Stimulated activated naive CD8-positive, alpha-beta T cell treated with anti-CD3 and anti-CD28 coated beads, Interleukin-15, amount 100 ng/mL, for 72 hours (primary cell): ENCODE measurements around the gene FAF1.
A peak's percentile ranks its signal among the peaks of the same experiment; 100 is the strongest.
"Not testable (repeated sequence)": the region's sequence is repeated elsewhere in the genome, so short reads cannot be mapped to it uniquely, and the experiment has no call there.

Experiments used
- ATAC-seq: fragments of 150-1000 bp; cut with Tn5 transposase; 2 replicates; pipeline ENCODE4 v1.10.0; 2021; ENCODE audit warnings: mild to moderate bottlenecking, moderate library complexity
- DNase-seq, 2 donors: peaks; one replicate each; pipeline ENCODE4 v3.0.0; 2021 to 2022
- H3K27ac Mint-ChIP-seq, 2 donors: one replicate each; pipeline ENCODE4 v1.8.0; 2022; ENCODE audit warnings: mild to moderate bottlenecking in 2 of 2, mixed read lengths in 2 of 2, moderate library complexity in 2 of 2
- H3K27me3 Mint-ChIP-seq: one replicate; pipeline ENCODE4 v1.8.0; 2022; ENCODE audit warnings: mixed read lengths
- H3K4me1 Mint-ChIP-seq: one replicate; pipeline ENCODE4 v1.8.0; 2022; ENCODE audit warnings: mild to moderate bottlenecking, mixed read lengths
- H3K4me3 Mint-ChIP-seq, 2 donors: one replicate each; pipeline ENCODE4 v1.8.0; 2022; ENCODE audit warnings: mild to moderate bottlenecking in 2 of 2, mixed read lengths in 2 of 2, moderate library complexity in 1 of 2
- H3K9me3 Mint-ChIP-seq, 2 donors: one replicate each; pipeline ENCODE4 v1.8.0; 2022; ENCODE audit warnings: mixed read lengths in 2 of 2

FAF1 gene

DNA sequence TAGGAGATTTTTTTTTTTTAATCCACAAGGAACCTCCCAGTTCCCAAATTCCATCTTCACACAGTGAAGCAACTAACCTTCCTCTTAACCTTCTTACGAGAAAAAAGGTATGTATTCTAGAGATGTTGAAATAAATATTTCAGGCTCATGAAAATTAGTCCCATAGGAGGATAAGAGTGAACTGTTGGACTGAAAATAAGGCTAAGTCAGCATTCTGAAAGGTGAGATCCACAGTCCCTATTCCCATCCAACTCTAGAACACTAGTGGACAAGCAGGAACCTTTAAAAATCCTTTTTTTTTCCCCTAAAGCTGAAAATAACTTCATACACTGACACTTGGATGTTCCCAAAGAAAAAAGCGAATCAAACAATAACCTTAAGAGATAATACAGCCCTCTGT, 44.4 kb downstream of the FAF1 start:
- ATAC-seq (no peak), DNase-seq (no peak)
- Mint-ChIP-seq H3K27me3 (no peaks in the 10 kb centered on the region), H3K4me1 (peaks cover 12% of the 10 kb centered on the region), H3K4me3 (no peak overlapping the region), H3K9me3 (no peaks in the 10 kb centered on the region), H3K27ac (no peak overlapping the region)

DNA sequence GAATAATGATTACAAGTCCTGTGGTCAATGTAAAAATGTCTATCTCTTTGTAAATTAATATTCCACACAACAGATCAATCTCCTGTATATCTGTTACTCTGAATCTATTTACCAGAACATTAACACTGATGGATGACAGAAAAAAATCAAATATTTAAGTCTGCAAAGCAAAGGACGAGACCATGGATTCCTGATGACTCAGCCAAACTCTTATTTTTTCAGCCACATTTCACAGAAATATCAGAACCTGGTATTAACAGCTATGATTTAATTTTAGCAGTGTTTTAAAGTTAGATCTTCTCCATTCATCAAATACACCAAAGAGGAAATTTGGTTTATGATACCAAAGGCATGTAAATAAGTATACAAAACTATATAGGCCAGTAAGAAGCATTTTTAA, 46.1 kb downstream of the FAF1 start:
- DNase-seq: no peak
- no peak overlapping the region for H3K27ac Mint-ChIP-seq

DNA sequence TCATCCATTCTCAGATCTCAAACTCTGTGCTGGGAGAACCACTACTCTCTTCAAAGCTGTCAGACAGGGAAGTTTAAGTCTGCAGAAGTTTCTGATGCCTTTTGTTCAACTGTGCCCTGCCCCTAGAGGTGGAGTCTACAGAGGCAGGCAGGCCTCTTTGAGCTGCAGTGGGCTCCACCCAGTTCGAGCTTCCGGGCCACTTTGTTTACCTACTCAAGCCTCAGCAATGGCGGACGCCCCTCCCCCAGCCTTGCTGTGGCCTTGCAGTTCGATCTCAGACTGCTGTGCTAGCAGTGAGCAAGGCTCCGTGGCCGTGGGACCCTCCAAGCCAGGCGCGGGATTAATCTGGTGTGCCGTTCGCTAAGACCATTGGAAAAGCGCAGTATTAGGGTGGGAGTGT, 49.7 kb downstream of the FAF1 start:
- peaks cover 5 to 33% of the 10 kb centered on the region in 2 donors for H3K9me3 Mint-ChIP-seq
- not testable (repeated sequence) for DNase-seq, H3K4me3 Mint-ChIP-seq, ATAC-seq, H3K27ac Mint-ChIP-seq, H3K27me3 Mint-ChIP-seq, H3K4me1 Mint-ChIP-seq

More for the DNA sequence above, 46.1 kb downstream of the FAF1 start:
- peaks cover 5 to 7% of the 10 kb centered on the region in 2 donors for H3K9me3 Mint-ChIP-seq
- no peak for ATAC-seq
- H3K27me3 Mint-ChIP-seq: no peaks in the 10 kb centered on the region
- no peak overlapping the region for H3K4me3 Mint-ChIP-seq
- peaks cover 12% of the 10 kb centered on the region for H3K4me1 Mint-ChIP-seq

DNA sequence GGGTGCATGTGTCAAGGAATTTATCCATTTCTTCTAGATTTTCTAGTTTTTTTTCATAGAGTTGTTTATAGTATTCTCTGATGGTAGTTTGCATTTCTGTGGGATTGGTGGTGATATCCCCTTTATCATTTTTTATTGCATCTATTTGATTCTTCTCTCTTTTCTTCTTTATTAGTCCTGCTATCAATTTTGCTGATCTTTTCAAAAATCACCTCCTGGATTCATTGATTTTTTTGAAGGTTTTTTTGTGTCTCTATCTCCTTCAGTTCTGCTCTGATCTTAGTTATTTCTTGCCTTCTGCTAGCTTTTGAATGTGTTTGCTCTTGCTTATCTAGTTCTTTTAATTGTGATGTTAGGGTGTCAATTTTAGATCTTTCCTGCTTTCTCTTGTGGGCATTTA, 52.5 kb downstream of the FAF1 start:
- not testable (repeated sequence) for ATAC-seq, H3K27me3 Mint-ChIP-seq, H3K27ac Mint-ChIP-seq, H3K4me1 Mint-ChIP-seq, H3K4me3 Mint-ChIP-seq, DNase-seq
- H3K9me3 Mint-ChIP-seq: peaks cover 5 to 33% of the 10 kb centered on the region in 2 donors

DNA sequence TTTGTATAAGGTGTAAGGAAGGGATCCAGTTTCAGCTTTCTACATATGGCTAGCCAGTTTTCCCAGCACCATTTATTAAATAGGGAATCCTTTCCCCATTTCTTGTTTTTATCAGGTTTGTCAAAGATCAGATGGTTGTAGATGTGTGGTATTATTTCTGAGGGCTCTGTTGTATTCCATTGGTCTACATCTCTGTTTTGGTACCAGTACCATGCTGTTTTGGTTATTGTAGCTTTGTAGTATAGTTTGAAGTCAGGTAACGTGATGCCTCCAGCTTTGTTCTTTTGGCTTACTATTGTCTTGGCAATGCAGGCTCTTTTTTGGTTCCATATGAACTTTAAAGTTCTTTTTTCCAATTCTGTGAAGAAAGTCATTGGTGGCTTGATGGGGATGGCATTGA, 54.0 kb downstream of the FAF1 start:
- H3K27me3 Mint-ChIP-seq, H3K4me1 Mint-ChIP-seq, ATAC-seq, H3K27ac Mint-ChIP-seq, DNase-seq, H3K4me3 Mint-ChIP-seq: not testable (repeated sequence)
- H3K9me3 Mint-ChIP-seq: peaks cover 5 to 33% of the 10 kb centered on the region in 2 donors

DNA sequence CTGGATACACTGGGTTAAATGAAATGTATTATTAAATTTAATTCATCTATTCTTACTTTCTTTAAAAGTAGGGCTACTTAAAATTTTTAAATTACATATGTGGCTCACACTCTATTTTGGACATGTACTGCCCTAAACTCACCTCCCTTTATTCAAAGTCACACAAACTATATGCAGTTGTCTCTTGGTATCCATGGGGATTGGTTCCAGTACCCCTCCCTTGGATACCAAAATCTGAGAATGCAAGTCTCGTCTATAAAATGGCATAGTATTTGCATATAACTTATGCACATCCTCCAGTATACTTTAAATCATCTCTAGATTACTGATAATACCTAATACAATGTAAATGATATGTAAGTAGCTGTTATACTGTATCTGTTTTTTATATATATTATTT, 57.6 kb downstream of the FAF1 start:
- Mint-ChIP-seq H3K4me3 (no peak overlapping the region), H3K27ac (no peak overlapping the region), H3K4me1 (no peaks in the 10 kb centered on the region), H3K9me3 (peaks cover 0 to 10% of the 10 kb centered on the region in 2 donors), H3K27me3 (no peaks in the 10 kb centered on the region)
- no peak for ATAC-seq
- DNase-seq: no peak

DNA sequence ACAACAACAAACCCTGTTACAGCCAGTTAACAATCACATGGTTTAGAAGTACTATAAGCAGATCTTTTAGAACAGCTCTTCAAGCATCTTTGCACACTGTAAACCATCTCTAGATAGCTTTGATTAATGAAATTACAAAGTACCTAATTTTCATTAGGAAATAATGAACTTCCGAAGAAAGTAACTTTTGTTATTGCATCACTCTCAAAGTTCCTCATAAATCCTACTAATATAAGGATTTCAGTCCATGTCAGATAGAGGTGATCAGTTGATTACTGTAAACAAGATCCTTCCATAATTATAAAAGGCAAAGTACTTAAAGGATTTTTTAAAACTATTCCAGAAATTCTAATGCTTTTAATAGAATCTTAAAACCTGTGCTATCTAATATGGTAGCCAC, 58.2 kb downstream of the FAF1 start:
- ATAC-seq: no peak

DNA sequence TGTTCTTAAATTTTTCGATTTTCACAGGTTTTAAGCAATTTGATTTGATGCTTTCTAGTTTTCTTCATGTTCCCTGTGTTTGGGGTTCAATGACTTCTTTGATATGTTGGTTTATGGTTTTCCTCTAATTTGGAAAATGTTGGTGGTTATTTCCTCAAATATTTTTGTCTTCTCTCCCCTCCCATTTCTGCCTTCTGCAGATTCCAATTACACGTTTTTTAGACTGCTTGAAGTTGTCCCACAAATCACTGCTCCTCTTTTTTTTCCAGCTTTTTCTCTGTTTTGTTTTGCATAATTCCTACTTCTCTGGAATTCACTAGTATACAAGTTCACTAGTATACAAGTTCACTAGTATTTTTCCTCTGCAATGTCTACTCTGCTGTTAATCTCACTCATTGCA, 61.3 kb downstream of the FAF1 start:
- DNase-seq (no peak), ATAC-seq (no peak)
- peaks cover 15% of the 10 kb centered on the region for H3K4me1 Mint-ChIP-seq
- no peak overlapping the region for H3K4me3 Mint-ChIP-seq
- no peaks in the 10 kb centered on the region for H3K27me3 Mint-ChIP-seq
- no peaks in the 10 kb centered on the region for H3K9me3 Mint-ChIP-seq
- H3K27ac Mint-ChIP-seq: no peak overlapping the region

More for the DNA sequence above, 58.2 kb downstream of the FAF1 start:
- Mint-ChIP-seq H3K27ac (no peak overlapping the region), H3K4me3 (no peak overlapping the region), H3K4me1 (no peaks in the 10 kb centered on the region), H3K27me3 (no peaks in the 10 kb centered on the region), H3K9me3 (peaks cover 0 to 6% of the 10 kb centered on the region in 2 donors)
- DNase-seq: no peak

DNA sequence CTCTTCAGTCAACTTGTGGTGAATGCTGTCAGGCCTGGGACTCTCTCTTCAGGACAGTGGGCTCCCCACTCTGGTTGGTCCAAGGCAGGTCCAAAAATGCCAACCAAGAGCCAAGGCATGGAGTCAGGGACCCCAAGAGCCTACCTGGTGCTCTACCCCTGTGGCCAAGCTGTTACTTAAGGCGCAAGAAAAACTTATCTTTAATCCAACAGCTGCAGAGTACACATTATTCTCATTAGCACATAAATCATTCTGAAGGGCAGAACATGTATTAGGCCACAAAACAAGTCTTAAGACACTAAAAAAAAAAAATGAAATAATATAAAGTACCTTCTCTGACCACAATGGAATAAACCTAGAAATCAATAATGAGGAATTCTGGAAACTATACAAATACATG, 65.7 kb downstream of the FAF1 start:
- H3K4me1 Mint-ChIP-seq: peaks cover 15% of the 10 kb centered on the region
- no peak overlapping the region for H3K4me3 Mint-ChIP-seq
- no peak overlapping the region for H3K27ac Mint-ChIP-seq
- H3K27me3 Mint-ChIP-seq: no peaks in the 10 kb centered on the region
- ATAC-seq (no peak), DNase-seq (no peak)
- peaks cover 18 to 25% of the 10 kb centered on the region in 2 donors for H3K9me3 Mint-ChIP-seq

DNA sequence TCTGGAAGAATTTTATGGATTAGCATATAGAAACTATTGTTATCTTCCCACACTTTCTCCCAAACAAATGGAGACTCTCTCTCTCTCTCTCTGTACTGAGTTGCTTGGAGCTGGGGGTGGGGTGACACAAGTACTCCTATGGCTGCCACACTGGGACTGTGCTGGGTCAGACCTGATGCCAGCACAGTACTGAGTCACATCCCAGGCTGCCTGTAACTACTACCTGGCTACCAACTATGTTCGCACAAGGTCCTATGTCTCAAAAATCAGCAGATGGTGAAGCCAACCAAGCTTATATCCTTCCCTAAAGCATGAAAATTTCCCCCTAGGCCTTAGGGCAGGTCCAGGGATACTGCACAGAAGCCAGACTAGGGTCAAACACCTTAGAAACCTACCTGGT, 66.6 kb downstream of the FAF1 start:
- ATAC-seq (no peak), DNase-seq (no peak)
- Mint-ChIP-seq H3K27ac (no peak overlapping the region), H3K4me3 (no peak overlapping the region), H3K27me3 (no peaks in the 10 kb centered on the region), H3K4me1 (peaks cover 15% of the 10 kb centered on the region), H3K9me3 (peaks cover 18 to 32% of the 10 kb centered on the region in 2 donors)

DNA sequence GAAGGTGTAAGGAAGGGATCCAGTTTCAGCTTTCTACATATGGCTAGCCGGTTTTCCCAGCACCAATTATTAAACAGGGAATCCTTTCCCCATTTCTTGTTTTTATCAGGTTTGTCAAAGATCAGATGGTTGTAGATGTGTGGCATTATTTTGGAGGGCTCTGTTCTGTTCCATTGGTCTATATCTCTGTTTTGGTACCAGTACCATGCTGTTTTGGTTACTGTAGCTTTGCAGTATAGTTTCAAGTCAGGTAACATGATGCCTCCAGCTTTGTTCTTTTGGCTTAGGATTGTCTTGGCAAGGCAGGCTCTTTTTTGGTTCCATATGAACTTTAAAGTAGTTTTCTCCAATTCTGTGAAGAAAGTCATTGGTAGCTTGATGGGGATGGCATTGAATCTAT, 72.5 kb downstream of the FAF1 start:
- not testable (repeated sequence) for H3K27ac Mint-ChIP-seq, H3K4me1 Mint-ChIP-seq, H3K4me3 Mint-ChIP-seq, H3K27me3 Mint-ChIP-seq, ATAC-seq, DNase-seq
- H3K9me3 Mint-ChIP-seq: peaks cover 22 to 35% of the 10 kb centered on the region in 2 donors

DNA sequence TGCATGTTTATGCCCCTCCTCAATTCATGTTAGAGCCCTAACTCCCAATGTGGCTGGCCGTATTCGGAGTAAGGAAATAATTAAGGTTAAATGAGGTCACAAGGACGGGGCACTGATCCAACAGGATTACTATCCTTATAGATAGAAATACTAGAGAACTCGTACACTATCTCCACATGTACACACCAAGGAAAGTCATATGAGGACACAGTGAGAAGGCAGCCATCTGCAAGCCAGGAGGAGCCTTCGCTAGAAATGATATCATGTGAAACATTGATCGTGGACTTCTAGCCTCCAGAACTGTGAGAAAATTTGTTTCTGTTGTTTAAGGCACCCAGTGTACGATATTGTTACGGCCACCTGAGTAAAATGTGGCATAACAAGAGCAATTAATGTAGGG, 79.7 kb downstream of the FAF1 start:
- H3K27ac Mint-ChIP-seq: no peak overlapping the region
- no peak for DNase-seq
- ATAC-seq: no peak
- peaks cover 13% of the 10 kb centered on the region for H3K4me1 Mint-ChIP-seq
- no peak overlapping the region for H3K4me3 Mint-ChIP-seq
- H3K27me3 Mint-ChIP-seq: no peaks in the 10 kb centered on the region
- peaks cover 5 to 9% of the 10 kb centered on the region in 2 donors for H3K9me3 Mint-ChIP-seq

DNA sequence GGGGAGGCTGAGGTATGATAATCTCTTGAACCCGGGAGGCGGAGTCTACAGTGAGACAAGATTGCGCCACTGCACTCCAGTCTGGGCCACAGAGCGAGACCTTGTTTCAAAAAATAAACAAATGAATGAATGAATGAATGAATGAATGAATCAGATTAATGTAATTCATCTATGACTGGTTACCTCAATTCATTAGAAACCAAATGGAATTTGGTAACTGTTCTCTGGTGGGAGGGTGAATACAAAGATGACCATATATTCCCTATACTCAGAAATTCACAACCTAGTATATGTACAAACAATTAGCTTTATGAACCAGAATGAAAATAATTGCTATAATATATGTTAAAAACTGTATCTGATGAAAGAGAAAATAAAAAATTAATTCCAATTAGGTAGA, 80.9 kb downstream of the FAF1 start:
- ATAC-seq: no peak
- no peak for DNase-seq
- Mint-ChIP-seq H3K27ac (no peak overlapping the region), H3K4me1 (peaks cover 13% of the 10 kb centered on the region), H3K4me3 (no peak overlapping the region), H3K27me3 (no peaks in the 10 kb centered on the region), H3K9me3 (no peaks in the 10 kb centered on the region)

DNA sequence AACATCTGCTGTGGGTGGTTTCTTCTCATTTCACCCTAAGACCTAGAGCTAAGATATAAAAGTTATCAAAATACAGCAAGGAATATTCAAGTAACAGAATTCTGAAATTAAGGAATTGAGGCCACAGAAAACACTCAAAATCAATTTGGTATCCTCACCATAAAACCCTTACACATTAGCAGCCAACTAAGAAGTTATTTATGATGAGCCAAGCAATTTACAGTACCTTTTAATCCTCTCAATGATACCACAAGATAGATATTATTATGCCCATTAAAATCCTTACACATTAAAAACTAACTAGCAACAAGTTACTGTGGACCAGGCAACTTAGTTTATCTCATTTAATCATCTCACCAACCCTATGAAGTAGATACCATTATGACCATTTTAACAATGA, 81.6 kb downstream of the FAF1 start:
- no peak for ATAC-seq
- no peak overlapping the region for H3K4me3 Mint-ChIP-seq
- DNase-seq: no peak
- H3K27ac Mint-ChIP-seq: peak overlapping the region in 1 of 2 donors; percentile 21
- no peaks in the 10 kb centered on the region for H3K9me3 Mint-ChIP-seq
- H3K4me1 Mint-ChIP-seq: peaks cover 17% of the 10 kb centered on the region
- H3K27me3 Mint-ChIP-seq: no peaks in the 10 kb centered on the region

DNA sequence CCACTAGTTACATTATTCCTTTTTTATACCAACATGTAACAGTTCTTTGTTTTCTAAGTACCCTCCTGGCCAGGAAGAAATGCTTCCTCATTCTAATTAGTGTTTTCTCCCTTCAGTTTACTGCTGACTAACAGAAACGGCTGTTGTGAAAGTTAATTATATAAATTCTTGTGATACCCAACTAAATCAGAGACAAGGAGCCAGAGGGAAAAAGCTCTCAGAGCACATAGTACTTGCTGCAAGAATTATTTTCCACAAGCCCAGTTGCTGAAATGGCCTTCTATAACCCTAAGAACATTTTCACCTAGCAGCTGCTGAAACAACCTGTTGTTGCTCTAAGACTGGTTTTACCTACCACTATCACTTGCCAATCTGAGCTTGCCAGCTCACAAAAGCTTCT, 82.4 kb downstream of the FAF1 start:
- Mint-ChIP-seq H3K4me1 (peaks cover 19% of the 10 kb centered on the region), H3K9me3 (no peaks in the 10 kb centered on the region), H3K4me3 (no peak overlapping the region), H3K27ac (no peak overlapping the region), H3K27me3 (no peaks in the 10 kb centered on the region)
- ATAC-seq (no peak), DNase-seq (no peak)

DNA sequence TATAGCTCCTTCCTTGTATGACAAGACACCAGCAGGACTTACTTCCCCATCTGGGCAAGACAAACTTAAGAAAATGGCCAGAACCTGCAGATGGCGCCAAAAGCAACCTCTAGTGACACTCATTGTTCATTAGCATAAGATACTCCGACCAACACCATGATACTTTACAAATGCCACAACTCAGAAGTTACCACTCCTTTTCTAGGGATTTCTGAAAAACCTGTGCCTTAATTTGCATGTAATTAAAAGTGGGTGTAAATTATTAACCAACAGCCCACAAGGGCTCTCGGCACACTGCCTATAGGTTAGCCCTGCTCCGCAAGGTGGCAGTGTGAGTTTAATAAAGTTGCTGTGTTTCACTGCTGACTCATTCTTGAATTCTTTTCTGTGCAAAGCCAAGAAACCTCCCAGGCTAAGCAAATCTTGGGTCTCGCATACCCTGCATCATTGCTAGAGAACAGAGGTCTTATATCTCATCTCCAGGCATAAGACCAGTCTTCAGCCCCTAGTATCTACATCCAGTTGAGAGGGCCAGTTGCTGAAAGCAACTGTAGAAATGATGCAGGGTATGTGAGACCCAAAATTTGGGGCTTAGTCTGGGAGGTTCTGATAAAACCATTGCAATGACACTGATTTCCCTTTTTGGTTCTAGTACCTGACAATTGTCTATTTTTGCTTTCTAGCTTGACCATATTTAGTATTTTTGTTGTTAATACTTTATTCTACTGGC, 86.4 kb downstream of the FAF1 start:
- Mint-ChIP-seq H3K9me3 (no peaks in the 10 kb centered on the region), H3K4me3 (no peak overlapping the region)
- peak; percentile 44 to 54 for DNase-seq

DNA sequence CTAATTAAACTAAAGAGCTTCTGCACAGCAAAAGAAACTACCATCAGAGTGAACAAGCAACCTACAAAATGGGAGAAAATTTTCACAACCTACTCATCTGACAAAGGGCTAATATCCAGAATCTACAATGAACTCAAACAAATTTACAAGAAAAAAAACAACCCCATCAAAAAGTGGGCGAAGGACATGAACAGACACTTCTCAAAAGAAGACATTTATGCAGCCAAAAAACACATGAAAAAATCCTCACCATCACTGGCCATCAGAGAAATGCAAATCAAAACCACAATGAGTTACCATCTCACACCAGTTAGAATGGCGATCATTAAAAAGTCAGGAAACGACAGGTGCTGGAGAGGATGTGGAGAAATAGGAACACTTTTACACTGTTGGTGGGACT, 95.2 kb downstream of the FAF1 start:
- not testable (repeated sequence) for ATAC-seq, H3K27ac Mint-ChIP-seq, H3K4me3 Mint-ChIP-seq, DNase-seq, H3K4me1 Mint-ChIP-seq, H3K27me3 Mint-ChIP-seq
- peaks cover 42 to 43% of the 10 kb centered on the region in 2 donors for H3K9me3 Mint-ChIP-seq

More for the DNA sequence above, 86.4 kb downstream of the FAF1 start:
- Mint-ChIP-seq H3K27ac (no peak overlapping the region), H3K27me3 (no peaks in the 10 kb centered on the region), H3K4me1 (peaks cover 14% of the 10 kb centered on the region)
- peak; percentile 81 for ATAC-seq
